ENCODE results near the gene SH3PXD2B.

Gene SH3PXD2B

GRCh38 chr5:172453206-172453985 lies 929 bp downstream of the SH3PXD2B start:
- peak; percentile 74 for DNase-seq (ENCODE audit: low read depth)

GRCh38 chr5:172452398-172453205 lies 1.7 kb downstream of the SH3PXD2B start:
- peak; percentile 55 for DNase-seq (ENCODE audit: low read depth)

- DNase-seq (ENCODE audit: low read depth) = peak; percentile 84
Measured at GRCh38 chr5:172451771-172452197, 2.5 kb downstream of the SH3PXD2B start.

GRCh38 chr5:172450861-172451695 lies 3.2 kb downstream of the SH3PXD2B start:
- peak; percentile 58 for DNase-seq (ENCODE audit: low read depth)

- DNase-seq (ENCODE audit: low read depth) = no peak
Measured at GRCh38 chr5:172450453-172450852, 3.9 kb downstream of the SH3PXD2B start.

- DNase-seq (ENCODE audit: low read depth) = no peak
Measured at GRCh38 chr5:172448999-172449398, 5.3 kb downstream of the SH3PXD2B start.

- DNase-seq (ENCODE audit: low read depth) = no peak
Measured at GRCh38 chr5:172447646-172448365, 6.5 kb downstream of the SH3PXD2B start.

GRCh38 chr5:172446336-172447051 lies 7.8 kb downstream of the SH3PXD2B start:
- no peak for DNase-seq (ENCODE audit: low read depth)

GRCh38 chr5:172445866-172446265 lies 8.5 kb downstream of the SH3PXD2B start:
- no peak for DNase-seq (ENCODE audit: low read depth)

GRCh38 chr5:172444626-172445365 lies 9.5 kb downstream of the SH3PXD2B start:
- no peak for DNase-seq (ENCODE audit: low read depth)

- DNase-seq (ENCODE audit: low read depth) = peak; percentile 43
Measured at GRCh38 chr5:172444110-172444510, 10.2 kb downstream of the SH3PXD2B start.

GRCh38 chr5:172443441-172444109 lies 10.8 kb downstream of the SH3PXD2B start:
- DNase-seq (ENCODE audit: low read depth) = peak; percentile 91

GRCh38 chr5:172442592-172442991 lies 11.7 kb downstream of the SH3PXD2B start:
- no peak for DNase-seq (ENCODE audit: low read depth)

GRCh38 chr5:172441262-172441751 lies 13.0 kb downstream of the SH3PXD2B start:
- no peak for DNase-seq (ENCODE audit: low read depth)

- no peak for DNase-seq (ENCODE audit: low read depth)
Measured at GRCh38 chr5:172440486-172440885, 13.8 kb downstream of the SH3PXD2B start.

GRCh38 chr5:172439785-172440477 lies 14.4 kb downstream of the SH3PXD2B start:
- DNase-seq (ENCODE audit: low read depth) = no peak

- DNase-seq (ENCODE audit: low read depth) = no peak
Measured at GRCh38 chr5:172438319-172438668, 16.0 kb downstream of the SH3PXD2B start.

- peak; percentile 60 for DNase-seq (ENCODE audit: low read depth)
Measured at GRCh38 chr5:172437445-172438318, 16.6 kb downstream of the SH3PXD2B start.
